ENCODE results near the gene KCNJ6.
"Not testable (repeated sequence)": the region's sequence is repeated elsewhere in the genome, so short reads cannot be mapped to it uniquely, and the experiment has no call there.

The KCNJ6 gene

DNA sequence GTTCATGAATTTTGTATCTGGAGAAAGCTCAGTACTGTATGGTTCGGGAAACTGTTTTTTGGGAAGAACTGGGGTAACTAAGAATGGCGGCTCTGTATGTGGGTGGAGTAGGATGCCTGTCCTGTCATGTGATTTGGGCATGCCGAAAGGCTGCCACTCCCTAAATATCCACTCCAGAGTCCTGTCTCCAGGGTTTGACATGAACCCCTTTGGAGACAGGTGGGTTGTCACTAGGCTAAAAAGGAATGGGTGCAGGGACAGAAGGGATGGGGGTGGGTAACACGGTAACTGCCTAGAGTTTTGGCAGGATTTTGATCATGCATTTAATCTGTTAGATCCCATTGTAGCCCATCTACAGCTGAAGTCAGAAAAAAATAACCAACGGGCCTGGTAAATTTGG lies 150.1 kb downstream of the KCNJ6 start:
- DNase-seq: no peak

DNA sequence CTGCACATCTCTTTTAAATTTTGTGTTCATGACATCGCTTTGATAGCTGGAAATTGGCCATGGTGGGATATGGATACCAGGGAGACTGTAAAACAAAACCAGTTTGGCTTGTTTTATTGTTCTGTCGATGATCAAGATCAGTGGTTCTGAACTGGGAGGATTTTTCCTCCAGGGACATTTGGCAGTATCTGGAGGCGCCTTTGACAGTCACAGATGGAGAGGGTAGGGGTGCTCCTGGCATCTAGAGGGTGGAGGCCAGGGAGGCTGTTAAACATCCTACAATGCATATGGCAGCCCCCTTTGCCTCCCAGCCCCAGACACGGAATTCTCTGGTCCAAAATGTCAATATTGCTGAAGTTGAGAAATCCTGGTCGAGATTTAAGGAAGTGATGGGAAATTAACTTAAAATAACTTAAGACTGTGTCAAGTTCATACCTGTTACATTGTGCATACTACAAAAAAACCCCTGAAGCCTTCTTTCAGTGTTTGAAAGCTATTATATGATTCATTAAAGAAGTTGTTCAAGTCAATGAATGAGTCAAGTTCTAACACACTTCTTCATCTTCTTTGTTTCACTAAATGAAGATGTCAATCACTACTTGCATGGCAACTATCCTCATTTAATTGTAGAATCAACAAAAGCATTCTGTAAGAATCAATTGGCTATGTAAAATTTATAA lies 150.9 kb downstream of the KCNJ6 start:
- no peak for DNase-seq

DNA sequence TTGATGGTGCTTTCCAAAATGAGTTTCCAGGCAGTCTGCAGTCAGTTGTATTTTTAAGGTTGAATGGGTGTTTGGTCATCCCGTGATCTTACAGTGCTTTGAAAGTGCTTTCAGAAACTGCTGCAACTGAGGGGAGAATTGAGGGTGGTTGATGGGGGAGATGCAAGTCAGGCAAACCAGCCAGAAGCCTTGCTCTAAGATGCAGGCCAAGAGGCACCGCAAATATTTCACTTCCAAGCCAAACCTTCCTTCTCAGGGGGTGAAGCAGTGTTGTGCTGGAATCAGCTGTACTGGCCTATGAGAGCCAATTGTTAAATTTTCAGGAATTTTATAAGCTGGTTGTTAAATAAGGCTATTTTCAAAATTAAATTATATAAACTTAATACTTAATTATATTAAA lies 151.6 kb downstream of the KCNJ6 start:
- no peak for DNase-seq

DNA sequence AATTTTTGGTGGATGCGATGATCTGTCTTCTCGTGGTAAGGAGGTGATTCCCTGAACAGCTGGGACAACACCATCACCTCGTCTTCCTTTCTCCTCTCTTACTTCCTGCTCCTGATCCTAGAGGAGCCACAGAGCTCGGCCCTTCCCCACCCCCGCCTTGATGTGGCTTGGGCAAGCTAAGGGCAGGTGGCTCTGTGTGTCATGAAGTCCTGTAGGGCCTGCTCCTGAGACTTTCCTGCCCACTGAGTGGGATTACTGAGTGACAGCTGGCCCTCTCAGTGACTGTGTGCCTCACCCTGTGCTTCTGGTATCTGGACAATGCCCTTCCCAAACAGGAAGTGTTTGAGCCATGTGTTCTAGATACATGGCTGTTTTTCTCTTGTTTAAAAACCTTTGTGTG lies 153.0 kb downstream of the KCNJ6 start:
- no peak for DNase-seq

- DNase-seq: no peak
Measured at GRCh38 chr21:37762606-37763005, 153.7 kb downstream of the KCNJ6 start.

GRCh38 chr21:37761406-37761805 lies 154.9 kb downstream of the KCNJ6 start:
- not testable (repeated sequence) for DNase-seq

GRCh38 chr21:37759777-37760176 lies 156.5 kb downstream of the KCNJ6 start:
- no peak for DNase-seq

DNA sequence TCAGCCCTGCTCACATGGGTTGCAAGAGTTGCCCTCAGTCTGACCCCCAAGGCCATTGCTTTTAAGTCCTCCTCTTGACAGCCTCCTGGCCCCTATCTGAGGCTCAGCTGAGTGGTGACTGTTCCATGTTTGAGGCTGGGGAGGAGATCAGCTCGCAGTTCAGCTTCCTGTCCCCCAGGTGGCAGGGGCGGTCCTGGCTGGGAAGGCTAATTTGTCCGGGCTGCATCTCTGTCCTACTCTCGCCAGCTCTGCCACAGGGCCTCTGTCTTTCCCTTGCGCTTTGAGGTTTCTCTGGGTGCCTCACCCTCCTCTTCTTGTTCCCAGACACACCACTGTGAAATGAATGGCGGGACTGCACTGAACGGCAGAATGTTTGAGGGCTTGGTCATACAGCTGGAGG lies 157.3 kb downstream of the KCNJ6 start:
- no peak for DNase-seq

GRCh38 chr21:37757606-37758376 lies 158.5 kb downstream of the KCNJ6 start:
- no peak for DNase-seq

DNA sequence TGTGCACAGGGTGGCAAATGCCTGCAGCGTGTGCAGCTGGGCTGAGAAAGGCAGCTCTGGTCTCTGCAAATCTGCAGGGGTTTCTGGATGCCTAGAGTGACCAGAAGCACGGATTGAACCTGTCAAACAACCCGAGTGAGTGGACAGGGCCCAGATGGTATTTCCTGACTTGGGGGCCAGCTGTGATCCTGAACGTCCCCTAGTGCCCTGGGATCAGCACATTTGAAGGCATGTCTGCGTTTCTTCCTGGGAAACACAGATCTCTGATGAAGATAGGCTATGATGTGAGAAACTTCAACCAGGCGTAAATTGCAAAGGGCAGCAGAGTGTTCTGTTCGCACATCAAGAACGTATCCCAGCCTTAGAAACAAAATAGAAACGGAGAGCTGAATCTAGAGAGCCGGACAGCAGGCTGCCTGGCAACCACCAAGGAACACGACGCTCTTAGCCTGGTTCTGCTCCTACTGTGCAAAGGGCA lies 163.1 kb downstream of the KCNJ6 start:
- DNase-seq: no peak

GRCh38 chr21:37751268-37751975 lies 164.8 kb downstream of the KCNJ6 start:
- no peak for DNase-seq

DNA sequence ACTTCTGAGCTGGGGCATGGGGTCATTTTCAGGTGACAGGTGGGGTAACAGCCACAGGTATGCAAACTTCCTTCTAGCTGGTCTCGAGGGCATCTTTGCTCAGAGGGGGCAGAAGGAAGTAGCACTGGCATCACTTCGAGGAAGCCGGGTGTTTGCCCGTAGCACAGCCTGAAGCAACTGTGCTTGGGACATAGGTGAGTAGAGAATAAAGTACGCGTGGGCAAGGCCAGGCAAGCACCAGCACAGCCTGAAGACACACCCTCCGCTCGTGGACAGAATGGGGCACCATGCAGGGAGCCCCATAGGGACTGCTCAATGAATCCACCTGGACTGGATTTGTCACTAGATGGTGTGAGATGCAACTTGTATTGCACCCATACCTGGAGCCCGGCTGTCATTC lies 167.1 kb downstream of the KCNJ6 start:
- no peak for DNase-seq

- no peak for DNase-seq
Measured at GRCh38 chr21:37748351-37748750, 167.9 kb downstream of the KCNJ6 start.

DNA sequence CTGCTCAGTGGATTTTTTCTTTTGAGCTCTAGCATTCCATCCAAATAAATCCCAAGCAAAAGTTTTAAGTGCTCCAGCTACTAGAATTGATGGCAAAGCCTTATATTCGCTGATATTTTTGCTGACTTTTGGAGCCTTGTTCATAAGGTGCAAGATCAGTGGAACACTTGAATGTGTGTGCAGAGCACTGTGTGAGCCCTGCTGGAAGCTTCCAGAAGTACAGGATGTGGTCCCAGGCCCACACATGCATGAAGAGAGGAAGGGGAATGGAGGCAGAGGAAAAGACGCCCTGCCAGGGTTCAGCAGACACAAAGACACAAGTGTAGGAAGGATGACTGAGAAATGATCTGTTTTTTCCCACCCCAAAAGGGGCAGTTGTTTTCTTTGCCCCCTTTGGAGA lies 169.4 kb downstream of the KCNJ6 start:
- no peak for DNase-seq

GRCh38 chr21:37744551-37744950 lies 171.7 kb downstream of the KCNJ6 start:
- no peak for DNase-seq

DNA sequence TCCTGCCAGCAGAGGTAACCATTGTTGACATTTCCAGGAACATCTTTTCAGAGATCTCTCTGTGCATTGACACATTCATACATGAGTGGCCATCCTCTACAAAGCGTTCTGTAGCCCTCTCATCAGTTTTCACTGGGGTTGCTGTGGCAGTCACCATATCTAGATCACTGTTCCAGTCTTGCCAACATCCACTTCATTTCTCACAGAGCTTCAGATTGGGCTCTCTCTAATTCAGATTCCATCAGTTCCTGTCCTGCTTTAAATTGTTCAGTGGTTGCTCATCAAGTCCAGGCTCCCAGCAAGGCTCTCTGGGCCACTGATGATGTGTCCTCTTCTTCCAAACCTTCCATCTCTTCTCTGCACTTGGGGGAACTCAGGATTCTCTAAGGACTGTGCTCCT lies 173.7 kb downstream of the KCNJ6 start:
- DNase-seq: no peak

- no peak for DNase-seq
Measured at GRCh38 chr21:37742115-37742514, 174.1 kb downstream of the KCNJ6 start.

- no peak for DNase-seq
Measured at GRCh38 chr21:37737996-37738395, 178.3 kb downstream of the KCNJ6 start.

DNA sequence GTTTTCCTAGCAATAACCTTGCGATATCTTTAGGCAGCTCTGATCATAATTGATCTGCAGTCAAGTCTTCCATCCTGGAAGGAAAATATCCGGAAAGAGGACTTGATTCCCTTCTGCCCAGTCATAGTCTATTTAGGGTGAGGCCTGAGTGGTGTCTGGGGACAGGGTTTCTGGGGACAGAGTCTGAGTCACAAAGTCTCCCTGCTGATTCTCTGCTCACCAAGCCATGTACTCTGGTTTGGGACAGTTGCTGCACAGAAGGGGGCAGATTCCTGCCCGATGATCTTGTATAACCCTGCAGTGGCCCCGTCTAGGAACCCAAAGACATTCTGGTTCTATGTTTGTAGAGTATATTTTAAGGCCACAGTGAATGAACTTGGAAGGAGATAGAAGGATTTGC lies 178.8 kb downstream of the KCNJ6 start:
- no peak for DNase-seq

- DNase-seq: no peak
Measured at GRCh38 chr21:37734846-37735245, 181.4 kb downstream of the KCNJ6 start.

DNA sequence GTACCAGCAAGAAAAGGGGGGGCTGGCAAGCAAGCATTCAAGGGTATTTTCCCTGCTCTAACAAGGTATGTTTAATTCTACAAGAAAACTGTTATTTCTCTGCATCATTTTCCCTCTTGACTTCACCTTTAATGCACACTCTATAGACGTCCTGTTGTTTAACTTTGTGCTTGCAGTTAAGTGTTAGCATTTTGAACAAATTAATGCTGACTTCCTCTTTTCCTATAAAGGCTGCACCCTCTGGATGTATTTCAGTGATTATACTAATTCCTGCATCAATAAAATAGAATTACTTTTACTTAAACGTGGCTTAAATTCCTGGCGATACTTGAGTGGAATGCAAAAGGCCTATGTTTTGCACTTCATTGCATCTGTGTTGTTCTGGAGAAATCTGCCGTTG lies 183.3 kb downstream of the KCNJ6 start:
- DNase-seq: no peak

GRCh38 chr21:37724201-37724600 lies 192.1 kb downstream of the KCNJ6 start:
- DNase-seq: no peak

DNA sequence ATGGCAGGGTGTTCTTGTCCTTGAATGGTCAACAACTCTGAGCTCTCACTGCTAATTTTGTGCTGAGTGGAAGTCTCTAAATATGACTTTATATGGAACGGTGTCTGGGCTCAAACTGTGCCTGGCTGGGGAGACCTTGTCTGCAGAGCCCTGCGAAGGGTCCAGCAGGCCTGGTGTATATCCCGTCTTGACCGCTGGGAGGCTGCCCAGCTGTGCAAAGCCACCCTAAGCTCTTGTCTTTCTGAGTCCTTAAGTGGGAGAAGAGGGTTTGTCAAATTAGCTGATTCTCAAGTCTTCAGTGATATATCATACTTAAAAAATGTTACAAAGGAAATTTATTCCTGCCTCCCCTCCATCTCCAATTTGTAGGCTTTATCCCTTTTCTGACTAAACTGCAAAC lies 198.7 kb downstream of the KCNJ6 start:
- no peak for DNase-seq

- not testable (repeated sequence) for DNase-seq
Measured at GRCh38 chr21:37712569-37712934, 203.7 kb downstream of the KCNJ6 start.
